ENCODE measurements around the gene MMP20.

MMP20 gene

DNA sequence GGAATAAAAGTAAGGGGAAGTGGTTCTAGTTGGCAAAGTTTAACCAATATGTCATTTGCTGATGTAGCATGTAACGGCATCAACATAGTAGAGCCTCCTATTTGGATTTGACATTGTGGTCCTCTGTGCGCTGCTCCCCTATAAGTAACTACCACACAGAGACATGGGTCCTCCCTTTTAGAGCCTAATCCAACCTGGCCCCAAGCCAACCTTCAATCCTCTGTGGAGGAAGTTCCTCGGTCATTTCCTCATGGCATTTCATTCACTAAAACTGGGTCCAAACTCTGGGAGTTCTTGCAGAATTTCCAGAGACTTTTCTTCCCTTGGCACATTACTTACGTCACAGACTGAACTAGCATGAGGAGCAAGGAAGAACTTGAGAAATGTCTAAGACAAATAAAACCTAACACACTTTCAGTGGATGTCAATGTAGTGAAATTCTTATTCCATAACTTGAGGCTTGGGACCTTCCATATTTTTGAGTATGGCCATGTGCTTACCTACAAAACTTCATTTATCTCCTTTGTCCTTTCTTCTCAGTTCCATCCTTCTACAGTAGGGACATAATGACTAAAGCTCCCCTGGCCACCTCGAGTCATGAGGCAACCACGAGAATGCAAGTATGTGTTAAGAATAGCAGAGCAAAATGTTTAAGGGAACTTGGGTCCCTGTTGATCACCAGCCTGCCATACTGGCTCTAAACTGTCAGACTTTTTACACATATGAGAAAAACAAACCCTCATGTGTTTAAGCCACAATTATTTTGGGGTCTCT is 34.7 kb downstream of the MMP20 start:
- DNase-seq, result no peak

- no peak for DNase-seq
Measured at GRCh38 chr11:102589047-102589459, 36.1 kb downstream of the MMP20 start.

DNA sequence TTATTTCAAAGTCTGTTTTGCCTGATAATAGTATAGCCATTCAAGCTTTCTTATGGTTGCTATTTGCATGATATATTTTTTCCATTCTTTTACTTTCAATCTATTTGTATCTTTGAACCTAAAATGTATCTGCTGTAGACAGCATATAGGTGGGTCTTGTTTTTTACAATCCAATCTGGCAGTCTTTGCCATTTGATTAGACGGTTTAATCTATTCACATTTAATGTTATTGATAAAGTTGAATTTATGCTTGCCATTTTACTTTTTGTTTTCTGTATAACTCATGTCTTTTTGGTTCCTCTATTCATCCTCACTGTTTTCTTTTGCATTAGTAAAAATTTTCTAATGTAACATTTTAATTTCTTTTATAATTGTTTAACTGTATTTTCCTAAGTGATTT is 37.4 kb downstream of the MMP20 start:
- no peak for DNase-seq

DNA sequence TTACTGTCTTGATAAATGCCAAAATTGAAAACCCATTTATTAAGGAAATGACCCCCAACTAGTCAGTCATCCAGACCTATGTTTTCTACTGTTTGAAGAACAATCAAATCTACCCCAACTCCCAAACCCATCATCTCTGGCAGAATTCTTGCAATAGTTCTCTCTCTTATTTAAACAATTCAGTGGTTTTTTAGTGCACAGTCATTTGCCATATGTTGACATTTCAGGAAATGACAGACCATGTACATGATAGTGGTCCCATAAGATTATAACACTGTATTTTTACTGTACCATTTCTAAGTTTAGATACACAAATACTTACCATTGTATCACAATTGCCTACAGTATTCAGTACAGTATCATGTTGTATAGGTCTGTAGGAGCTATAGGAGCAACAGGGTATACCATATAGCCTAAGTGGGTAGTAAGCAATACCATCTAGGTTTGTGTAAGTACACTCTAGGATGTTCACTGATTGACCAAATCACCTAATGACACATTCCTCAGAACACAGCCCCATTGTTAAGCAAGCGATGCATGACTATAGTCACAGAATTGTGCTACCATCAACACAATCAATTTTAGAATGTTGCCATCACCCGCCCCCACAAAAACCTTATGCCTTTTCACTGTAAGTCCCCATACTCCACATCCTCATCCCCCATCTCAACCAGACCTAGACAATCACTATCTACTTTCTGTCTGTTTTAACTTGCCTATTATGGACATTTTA is 41.8 kb downstream of the MMP20 start:
- no peak for DNase-seq

DNA sequence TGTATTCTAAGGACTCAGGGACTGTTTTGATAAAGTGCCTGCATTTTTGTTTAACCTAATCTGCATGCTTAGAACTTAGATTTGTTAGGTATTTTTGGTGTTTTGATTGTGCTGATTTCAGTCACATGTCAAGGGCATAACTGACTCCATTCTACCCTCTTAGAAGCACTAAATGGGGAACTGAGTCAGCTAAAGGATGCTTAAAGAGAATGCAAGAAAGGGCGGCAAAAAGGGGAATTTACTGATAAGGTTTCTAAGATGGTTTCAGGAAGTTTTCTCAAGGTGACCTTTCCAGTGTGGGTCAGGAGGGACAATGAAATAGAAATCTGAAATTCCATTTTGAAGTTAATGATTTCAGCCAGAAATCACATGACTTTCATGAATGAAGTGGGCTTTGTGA is 43.0 kb downstream of the MMP20 start:
- DNase-seq, result no peak

DNA sequence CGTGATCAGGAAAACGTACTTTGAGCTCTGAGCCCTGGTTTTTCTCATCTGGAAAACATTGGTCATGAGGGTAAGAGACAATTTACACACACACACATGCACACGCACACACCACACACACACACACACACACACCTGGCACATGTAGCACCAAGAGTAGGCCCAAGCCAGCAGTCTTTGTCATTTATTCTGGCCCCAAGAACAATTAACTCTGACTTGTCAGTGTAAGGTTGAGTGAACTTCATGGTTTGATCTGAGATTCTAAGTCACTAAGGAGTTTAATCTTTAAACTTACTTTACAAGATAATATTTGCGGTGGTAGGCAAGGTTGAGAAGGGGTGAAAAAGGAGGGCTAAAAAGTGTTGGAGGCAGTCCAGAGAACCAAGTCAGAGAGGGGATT is 44.1 kb downstream of the MMP20 start:
- no peak for DNase-seq

DNA sequence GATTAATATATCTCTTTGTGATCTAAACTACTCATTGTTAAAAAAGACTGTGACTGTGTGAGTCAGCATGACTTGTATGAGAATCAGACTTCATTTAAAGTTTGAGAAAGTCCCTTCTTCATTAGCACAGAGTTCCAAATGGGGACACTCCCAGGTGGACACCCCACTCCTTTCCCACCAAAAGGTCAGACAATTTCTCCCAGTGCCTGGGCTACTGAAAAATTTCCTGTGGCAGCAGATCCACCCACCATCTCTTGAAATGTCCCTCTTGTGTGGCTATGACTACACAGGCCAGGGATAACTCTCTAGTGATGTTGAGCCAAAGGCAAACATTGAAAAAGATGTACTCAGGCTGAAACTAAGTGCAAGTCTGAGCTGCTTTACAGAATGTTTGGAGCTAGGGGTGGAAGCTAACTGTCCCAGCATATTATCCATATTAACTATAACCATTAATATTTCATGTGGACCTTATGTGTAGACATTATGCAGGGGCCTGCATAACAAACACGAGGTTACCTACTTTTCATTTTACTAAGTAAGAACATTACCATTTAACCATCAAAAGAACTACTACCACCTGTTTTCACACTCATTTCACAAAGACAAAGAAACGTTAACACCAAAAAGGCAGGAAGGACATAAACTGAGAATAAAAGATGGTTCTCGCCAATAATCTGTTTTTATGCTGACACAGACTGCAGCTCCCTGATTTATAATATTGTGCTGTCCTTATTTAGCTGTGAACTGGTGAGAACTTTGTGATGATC is 44.8 kb downstream of the MMP20 start:
- no peak for DNase-seq

GRCh38 chr11:102577723-102578122 is 47.4 kb downstream of the MMP20 start:
- no peak for DNase-seq

DNA sequence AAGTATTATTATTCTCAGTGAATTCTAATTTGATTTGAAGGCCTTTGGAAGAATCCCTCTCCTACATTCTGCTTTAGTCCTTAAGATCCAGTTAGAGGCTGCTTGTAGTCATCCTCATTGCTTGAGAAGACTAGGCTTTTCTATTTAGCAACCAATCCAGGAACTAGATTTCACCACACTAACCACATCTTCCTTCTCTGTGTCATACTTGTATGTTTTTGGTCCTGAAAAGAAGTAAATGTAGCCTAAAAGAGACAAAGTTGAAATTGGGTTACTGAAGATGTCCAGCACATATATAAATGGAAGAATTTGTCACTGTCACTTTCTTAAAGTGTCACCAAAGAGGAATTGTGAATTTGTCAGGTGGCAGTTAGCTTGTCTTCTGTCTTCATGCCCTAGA is 48.0 kb downstream of the MMP20 start:
- no peak for DNase-seq

DNA sequence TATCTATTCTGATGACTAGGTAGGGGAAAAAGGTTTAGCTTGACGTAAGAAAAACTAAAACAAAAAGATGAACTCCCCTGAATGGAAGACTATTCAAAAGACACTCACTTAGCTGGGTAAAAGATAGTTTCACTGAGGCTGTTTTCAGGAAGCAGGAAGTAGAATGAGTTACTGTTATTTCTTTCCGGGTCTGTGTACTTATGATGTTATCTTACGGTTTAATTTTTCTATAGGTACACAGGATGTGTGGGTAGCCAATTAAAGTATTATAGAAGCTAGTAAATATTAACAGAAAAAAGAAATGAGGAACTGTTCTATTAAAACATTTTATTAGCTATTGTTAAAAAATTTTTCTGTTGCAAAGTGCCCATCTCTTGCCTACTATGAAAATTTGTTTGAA is 48.8 kb downstream of the MMP20 start:
- no peak for DNase-seq

GRCh38 chr11:102575012-102575411 is 50.1 kb downstream of the MMP20 start:
- DNase-seq, result no peak

DNA sequence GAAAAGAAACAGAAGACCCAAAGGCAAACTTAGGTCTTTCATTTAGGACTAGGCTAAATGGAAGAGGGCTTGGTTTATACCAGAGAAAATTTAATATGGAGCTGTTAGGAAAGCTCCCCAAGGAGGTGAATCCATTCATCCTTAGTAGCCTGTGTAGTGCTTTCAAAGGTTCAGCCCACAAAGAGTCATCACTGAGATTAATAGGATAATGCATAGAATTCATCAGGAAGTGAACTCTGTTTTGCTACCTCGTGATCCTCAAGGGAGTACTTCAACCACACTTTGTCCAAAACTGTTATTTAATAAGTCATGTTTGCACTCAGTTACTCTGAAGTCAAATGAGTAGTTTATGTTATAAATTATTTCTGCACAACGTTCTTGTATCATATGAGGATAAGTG is 51.3 kb downstream of the MMP20 start:
- no peak for DNase-seq

DNA sequence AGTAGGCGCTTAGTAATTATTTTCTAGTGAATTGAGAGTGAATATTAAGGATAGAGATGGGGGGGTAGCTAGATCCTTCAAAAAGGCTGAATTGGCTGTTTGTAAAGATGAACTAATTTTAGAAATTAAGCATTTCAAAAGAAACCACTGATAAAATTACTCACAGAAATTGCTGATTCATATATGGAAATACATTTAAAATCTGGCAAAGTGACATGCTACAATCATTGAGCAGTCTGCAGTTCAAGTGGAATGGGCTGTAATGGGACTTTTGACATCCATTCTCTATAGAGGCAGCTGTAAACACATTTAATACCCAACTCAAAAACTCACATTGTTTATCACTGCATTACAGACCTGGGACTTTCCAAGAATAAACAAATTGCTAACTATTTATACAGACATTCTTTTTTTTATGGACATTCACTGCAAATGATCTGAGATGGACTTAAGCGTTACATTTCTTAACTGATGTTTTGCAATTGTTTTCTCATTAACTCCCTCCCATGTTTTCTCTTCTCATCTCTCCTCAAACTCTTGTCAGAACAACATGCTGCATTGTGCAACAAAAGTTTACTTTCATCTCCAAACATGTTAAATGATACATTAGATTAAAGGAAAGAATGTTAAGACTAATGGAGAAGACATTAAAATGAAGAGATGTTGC is 52.4 kb downstream of the MMP20 start:
- no peak for DNase-seq

DNA sequence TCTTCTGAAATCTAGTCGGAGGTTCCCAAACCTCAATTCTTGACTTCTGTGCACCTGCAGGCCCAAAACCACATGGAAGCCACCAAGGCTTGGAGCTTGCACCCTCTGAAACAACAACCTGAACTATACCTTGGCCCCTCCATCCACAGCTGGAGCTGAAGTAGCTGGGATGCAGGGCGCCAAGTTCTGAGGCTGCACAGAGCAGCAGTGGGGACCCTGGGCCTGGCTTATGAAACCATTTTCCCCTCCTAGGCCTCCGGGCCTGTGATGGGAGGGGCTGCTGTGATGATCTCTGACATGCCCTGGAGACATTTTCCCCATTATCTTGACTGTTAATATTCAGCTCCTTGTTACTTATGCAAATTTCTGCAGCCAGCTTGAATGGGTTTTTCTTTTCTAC is 56.3 kb downstream of the MMP20 start:
- DNase-seq, result no peak

GRCh38 chr11:102566112-102566511 is 59.0 kb downstream of the MMP20 start:
- DNase-seq, result no peak

DNA sequence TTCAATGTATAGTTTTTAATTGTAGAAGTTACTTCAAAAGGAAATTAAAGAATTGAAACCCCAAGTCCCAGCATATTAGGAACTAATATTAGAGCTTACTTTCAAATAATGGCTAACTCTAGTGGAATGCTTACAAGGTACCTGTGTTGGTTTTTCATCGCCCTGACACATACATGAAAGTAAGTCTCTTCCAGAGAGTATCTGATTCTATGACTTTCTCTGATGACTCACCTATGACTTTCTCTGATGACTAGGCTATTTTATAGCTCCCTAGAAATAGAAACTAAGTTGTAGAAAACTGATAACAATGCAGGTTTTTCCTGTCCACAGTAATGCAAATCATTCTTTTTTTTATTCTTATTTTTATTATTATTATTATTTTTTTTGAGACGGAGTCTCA is 61.0 kb downstream of the MMP20 start:
- DNase-seq, result no peak

GRCh38 chr11:102561636-102562035 is 63.5 kb downstream of the MMP20 start:
- DNase-seq, result no peak

DNA sequence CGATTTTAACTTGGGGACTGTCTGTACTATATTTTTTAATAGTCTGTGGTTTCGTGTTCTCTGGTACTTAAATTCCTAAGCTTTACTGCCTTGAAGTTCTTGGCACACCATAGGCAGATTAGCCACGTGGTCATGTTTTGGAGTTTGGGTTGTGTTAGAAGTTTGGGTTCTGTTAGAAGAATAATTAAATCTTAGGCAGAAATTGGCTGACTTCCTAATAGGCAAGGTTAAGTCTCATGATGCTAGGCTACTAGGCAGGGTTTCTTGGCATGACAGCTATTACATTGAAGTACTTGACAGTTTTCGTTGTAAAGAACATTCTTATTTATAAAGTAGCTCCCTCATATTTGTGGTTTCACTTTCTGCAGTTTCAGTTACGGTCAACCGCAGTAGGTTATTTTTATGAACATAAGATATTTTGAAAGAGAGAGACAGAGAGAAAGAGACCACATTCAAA is 64.5 kb downstream of the MMP20 start:
- DNase-seq, result no peak

GRCh38 chr11:102559839-102560238 is 65.3 kb downstream of the MMP20 start:
- DNase-seq, result peak; percentile 29

DNA sequence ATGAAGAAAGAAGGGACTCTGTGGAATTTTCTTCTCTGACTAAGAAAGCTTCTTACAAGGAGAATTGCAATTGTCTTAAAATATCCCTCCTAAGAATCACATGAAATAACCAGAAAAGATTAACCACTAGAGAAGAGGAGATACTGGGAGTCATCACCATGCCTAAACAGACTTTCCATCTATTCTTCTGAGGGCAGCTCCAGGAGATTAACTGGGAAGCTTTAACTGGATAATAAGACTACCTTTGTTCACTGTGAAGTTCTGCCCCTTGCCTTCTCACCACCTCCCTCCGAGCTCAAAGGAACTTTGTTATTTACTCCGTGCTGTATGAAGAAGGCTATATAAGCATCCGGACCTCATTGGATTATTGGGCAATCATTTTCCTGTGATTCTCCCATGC is 70.0 kb downstream of the MMP20 start:
- DNase-seq, result no peak

- DNase-seq, result no peak
Measured at GRCh38 chr11:102553835-102554282, 71.3 kb downstream of the MMP20 start.

- DNase-seq, result no peak
Measured at GRCh38 chr11:102552447-102553194, 72.5 kb downstream of the MMP20 start.

Measured in CD4-positive, alpha-beta T cell treated with Interleukin-6 for 4 hours (primary cell).